B cell (primary cell): ENCODE data around the gene PDLIM7. TPM values are rescaled to one million over a fixed set of nuclear protein-coding genes. Genes with fewer than 3 reads are reported as not detected.
A peak's percentile ranks its signal among the peaks of the same experiment; 100 is the strongest.

Source experiments
- ATAC-seq: fragments of 200-7000 bp; cut with Tn5 transposase; one replicate; pipeline ENCODE4 v1.10.0; 2021; ENCODE audit warnings: low read depth, mild to moderate bottlenecking, moderate number of reproducible peaks, moderate library complexity
- CTCF ChIA-PET: fragments of 350-600 bp; sonication (Branson Sonifier 250); formaldehyde crosslinking; loops from one replicate; lab custom pipeline; 2021; ENCODE audit warnings: antibody characterized with exemption, inconsistent platforms; lab: Charles Lee
- POLR2A ChIA-PET: fragments of 350-600 bp; sonication (Branson Sonifier 250); formaldehyde crosslinking; loops from one replicate; lab custom pipeline; 2021; ENCODE audit warnings: antibody characterized with exemption; lab: Charles Lee
- DNase-seq: peaks from one replicate; pipeline ENCODE4 v3.0.0; 2013
- H2AFZ ChIP-seq: 2 replicates; pipeline ENCODE4 v1.6.1; 2012; ENCODE audit warnings: mild to moderate bottlenecking, low read depth, low read length; ENCODE audit not compliant: insufficient read depth, poor library complexity, severe bottlenecking
- H3K27ac ChIP-seq, 2 donors: 1 replicate in 1 of 2; 2 replicates in 1 of 2; pipeline ENCODE4 v1.5.1; 2012 to 2013; ENCODE audit warnings: low read length in 2 of 2, mild to moderate bottlenecking in 2 of 2, moderate library complexity in 1 of 2
- H3K27me3 ChIP-seq, 4 experiments: fragments of 200-600 bp in 1 of 4; sonication (generic) in 1 of 4; replicated peaks in 1 of 4; 1 replicate in 2 of 4; 2 replicates in 2 of 4; pipeline versions ENCODE4 v1.6.1 to v1.7.0; 2013 to 2016; ENCODE audit warnings: low read length in 3 of 4, mild to moderate bottlenecking in 2 of 4, mixed read lengths in 1 of 4, moderate library complexity in 1 of 4; ENCODE audit not compliant: insufficient read depth in 4 of 4, control insufficient read depth in 3 of 4; ENCODE audit errors: control extremely low read depth in 1 of 4
- H3K36me3 ChIP-seq, 2 experiments: replicated peaks in 1 of 2; 1 replicate in 1 of 2; 2 replicates in 1 of 2; pipeline versions ENCODE4 v1.6.1 to v1.7.1; 2013; ENCODE audit warnings: low read length in 1 of 2; ENCODE audit not compliant: insufficient read depth in 2 of 2, control insufficient read depth in 1 of 2; ENCODE audit errors: control extremely low read depth in 1 of 2, extremely low read depth in 1 of 2
- H3K4me1 ChIP-seq, 2 donors: fragments of 200-600 bp in 1 of 2; sonication (generic) in 1 of 2; 1 replicate in 1 of 2; 2 replicates in 1 of 2; pipeline versions ENCODE4 v1.5.1 to v1.6.1; 2013 to 2017; ENCODE audit warnings: low read length in 2 of 2; ENCODE audit not compliant: control insufficient read depth in 2 of 2, insufficient read depth in 2 of 2
- H3K4me2 ChIP-seq: replicated peaks from 2 replicates; pipeline ENCODE3; 2012; ENCODE audit warnings: mild to moderate bottlenecking, low read depth, low read length; ENCODE audit not compliant: poor library complexity, severe bottlenecking
- H3K4me3 ChIP-seq, 5 experiments: fragments of 200-600 bp in 1 of 5; sonication (generic) in 1 of 5; 1 replicate in 3 of 5; 2 replicates in 2 of 5; pipeline versions ENCODE4 v1.5.1 to v1.7.0; 2011 to 2016; ENCODE audit warnings: low read length in 4 of 5, mild to moderate bottlenecking in 4 of 5, low read depth in 2 of 5, control low read depth in 1 of 5, moderate library complexity in 1 of 5; ENCODE audit not compliant: insufficient read depth in 1 of 5; ENCODE audit errors: control extremely low read depth in 1 of 5, extremely low read depth in 1 of 5
- H3K79me2 ChIP-seq: fragments of 200-600 bp; sonication (generic); one replicate; pipeline ENCODE4 v1.6.0; 2016; ENCODE audit warnings: low read length; ENCODE audit not compliant: control insufficient read depth, insufficient read depth
- H3K9ac ChIP-seq: fragments of 200-600 bp; sonication (generic); 2 replicates; pipeline ENCODE4 v1.6.1; 2017; ENCODE audit warnings: mild to moderate bottlenecking, low read length, moderate library complexity
- H3K9me3 ChIP-seq, 3 donors: one replicate each; pipeline versions ENCODE4 v1.6.1 to v1.7.1; 2013; ENCODE audit warnings: low read length in 2 of 3; ENCODE audit not compliant: control insufficient read depth in 2 of 3, insufficient read depth in 1 of 3; ENCODE audit errors: control extremely low read depth in 1 of 3
- H4K20me1 ChIP-seq: 2 replicates; pipeline ENCODE4 v1.6.0; 2012; ENCODE audit warnings: mild to moderate bottlenecking, low read length; ENCODE audit not compliant: insufficient read depth, control insufficient read depth, poor library complexity, severe bottlenecking
- H3K27ac Mint-ChIP-seq: one replicate; pipeline ENCODE4 v1.8.0; 2021; ENCODE audit warnings: mixed read lengths
- H3K27me3 Mint-ChIP-seq: one replicate; pipeline ENCODE4 v1.8.0; 2021; ENCODE audit warnings: mixed read lengths
- H3K4me1 Mint-ChIP-seq: one replicate; pipeline ENCODE4 v1.8.0; 2021; ENCODE audit warnings: mixed read lengths
- H3K4me3 Mint-ChIP-seq: one replicate; pipeline ENCODE4 v1.8.0; 2021; ENCODE audit warnings: mixed read lengths
- H3K9me3 Mint-ChIP-seq: one replicate; pipeline ENCODE4 v1.8.0; 2022; ENCODE audit warnings: mixed read lengths; ENCODE audit not compliant: insufficient read depth
- EZH2 ChIP-seq: IDR thresholded peaks from 2 replicates; pipeline ENCODE4 v1.6.1; 2012; ENCODE audit warnings: borderline replicate concordance, low read depth, mild to moderate bottlenecking, moderate library complexity, low read length; ENCODE audit not compliant: insufficient read depth, poor library complexity, severe bottlenecking
- WGBS: methylation state at CpG from one replicate; pipeline ENCODE4 v1.1.5; 2013; ENCODE audit warnings: missing lambda C conversion rate; ENCODE audit not compliant: insufficient coverage; 5-methylcytosine and 5-hydroxymethylcytosine counted together
- intact Hi-C: fragments of 100-400 bp; cut with micrococcal nuclease; formaldehyde crosslinking; loops from one replicate; pipeline ENCODE4 v1.10.0; 2022
- polyA plus RNA-seq: library from polyadenylated mRNA; depleted of rRNA; stranded (reverse); fragments of >200 nt; gene quantifications from 2 replicates; pipeline ENCODE4 v1.2.3, GENCODE V29; 2012
- total RNA-seq, 2 donors: library from RNA; stranded (reverse); fragments of 120-200 nt in 1 of 2; gene quantifications; 1 replicate in 1 of 2; 2 replicates in 1 of 2; pipeline versions ENCODE4 v1.2.3 to v1.2.4, GENCODE V29; 2013 to 2022
- TF ChIP-seq, protein P1 (sequence below): fragments of 200-600 bp; IDR thresholded peaks from one replicate; pipeline ENCODE4 v1.8.0; 2022; ENCODE audit warnings: antibody characterized with exemption, mild to moderate bottlenecking

Gene PDLIM7
- total and polyA plus RNA-seq, 2 donors (not counting 1 experiment from before 2014, with no cell fraction given) = 23.9 to 25.8 TPM

- peak overlapping the region; percentile 86 for H3K9ac ChIP-seq
- peaks cover 43 to 62% of the 10 kb centered on the region in 2 donors for H3K4me1 ChIP-seq
- H3K4me2 ChIP-seq = peak overlapping the region; percentile 97
- no peaks in the 10 kb centered on the region for H3K27me3 ChIP-seq
- TF ChIP-seq EZH2 = no peak
- TF ChIP-seq, protein P1, sequence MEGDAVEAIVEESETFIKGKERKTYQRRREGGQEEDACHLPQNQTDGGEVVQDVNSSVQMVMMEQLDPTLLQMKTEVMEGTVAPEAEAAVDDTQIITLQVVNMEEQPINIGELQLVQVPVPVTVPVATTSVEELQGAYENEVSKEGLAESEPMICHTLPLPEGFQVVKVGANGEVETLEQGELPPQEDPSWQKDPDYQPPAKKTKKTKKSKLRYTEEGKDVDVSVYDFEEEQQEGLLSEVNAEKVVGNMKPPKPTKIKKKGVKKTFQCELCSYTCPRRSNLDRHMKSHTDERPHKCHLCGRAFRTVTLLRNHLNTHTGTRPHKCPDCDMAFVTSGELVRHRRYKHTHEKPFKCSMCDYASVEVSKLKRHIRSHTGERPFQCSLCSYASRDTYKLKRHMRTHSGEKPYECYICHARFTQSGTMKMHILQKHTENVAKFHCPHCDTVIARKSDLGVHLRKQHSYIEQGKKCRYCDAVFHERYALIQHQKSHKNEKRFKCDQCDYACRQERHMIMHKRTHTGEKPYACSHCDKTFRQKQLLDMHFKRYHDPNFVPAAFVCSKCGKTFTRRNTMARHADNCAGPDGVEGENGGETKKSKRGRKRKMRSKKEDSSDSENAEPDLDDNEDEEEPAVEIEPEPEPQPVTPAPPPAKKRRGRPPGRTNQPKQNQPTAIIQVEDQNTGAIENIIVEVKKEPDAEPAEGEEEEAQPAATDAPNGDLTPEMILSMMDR = no peak
- peak overlapping the region; percentile 94 for H3K4me3 Mint-ChIP-seq
- H3K27ac Mint-ChIP-seq = peak overlapping the region; percentile 85
- ATAC-seq (no peak), DNase-seq (peak; percentile 61)
- ChIA-PET POLR2A (interaction anchor here (0.7 to 4.1 kb wide), 6 partner anchors 9 to 104 kb away, joined by 3 to 14 read pairs (median 4); partner anchors contain the start of genes GRK6 and PDLIM7), CTCF (interaction anchor here (0.7 to 5.5 kb wide), 11 partner anchors 8 to 118 kb away, joined by 3 to 70 read pairs (median 4); partner anchors contain the start of genes DDX41 and PDLIM7)
- peak overlapping the region in 4 of 5 experiments; percentile 72 to 95 (median 76) for H3K4me3 ChIP-seq
- H3K9me3 Mint-ChIP-seq = no peaks in the 10 kb centered on the region
- H3K9me3 ChIP-seq = no peaks in the 10 kb centered on the region
- H3K79me2 ChIP-seq = peaks cover 39% of the 10 kb centered on the region
- H3K27ac ChIP-seq = peak overlapping the region; percentile 91 to 96
- WGBS = 14% methylated on average over 12 of the region's 17 CpGs
- peaks cover 31% of the 10 kb centered on the region for H4K20me1 ChIP-seq
- peaks cover 0 to 55% of the 10 kb centered on the region in 2 experiments for H3K36me3 ChIP-seq
- H3K4me1 Mint-ChIP-seq = peaks cover 60% of the 10 kb centered on the region
- H2AFZ ChIP-seq = peak overlapping the region; percentile 64
- intact Hi-C loops = loop anchor here (1.0 to 5.0 kb wide), 2 partner anchors 9 to 205 kb away; partner anchors contain the start of genes DDX41, PRELID1 and RAB24
- no peaks in the 10 kb centered on the region for H3K27me3 Mint-ChIP-seq
Observed at GRCh38 chr5:177507596-177508220, 10.3 kb upstream of the PDLIM7 start.

GRCh38 chr5:177507165-177507564 is 9.8 kb upstream of the PDLIM7 start:
- no peak overlapping the region for H3K27ac ChIP-seq
- Mint-ChIP-seq H3K27me3 (no peaks in the 10 kb centered on the region), H3K27ac (peak overlapping the region; percentile 85), H3K4me1 (peaks cover 65% of the 10 kb centered on the region), H3K9me3 (no peaks in the 10 kb centered on the region), H3K4me3 (peak overlapping the region; percentile 94)
- no peaks in the 10 kb centered on the region for H3K27me3 ChIP-seq
- peaks cover 35% of the 10 kb centered on the region for H4K20me1 ChIP-seq
- H3K36me3 ChIP-seq = peaks cover 0 to 52% of the 10 kb centered on the region in 2 experiments
- ATAC-seq (no peak), DNase-seq (no peak)
- peak overlapping the region; percentile 64 for H2AFZ ChIP-seq
- peak overlapping the region; percentile 97 for H3K4me2 ChIP-seq
- POLR2A ChIA-PET = interaction anchor here (0.6 to 4.1 kb wide), 4 partner anchors 9 to 56 kb away, joined by 3 to 14 read pairs (median 4); partner anchors contain the start of gene PDLIM7
- peaks cover 49 to 67% of the 10 kb centered on the region in 2 donors for H3K4me1 ChIP-seq
- peaks cover 35% of the 10 kb centered on the region for H3K79me2 ChIP-seq
- intact Hi-C loops = loop anchor here (5.0 kb wide), 1 partner anchor 205 kb away; the partner anchor contains the start of genes PRELID1 and RAB24
- no peak overlapping the region for H3K4me3 ChIP-seq
- H3K9ac ChIP-seq = peak overlapping the region; percentile 86
- 79% methylated on average over 9 of the region's 9 CpGs for WGBS
- TF ChIP-seq, protein P1 = no peak
- no peak for TF ChIP-seq EZH2
- H3K9me3 ChIP-seq = no peaks in the 10 kb centered on the region
- CTCF ChIA-PET = interaction anchor here (0.9 to 5.5 kb wide), 9 partner anchors 7 to 395 kb away, joined by 3 to 70 read pairs (median 4); partner anchors contain the start of genes B4GALT7, DDX41 and PDLIM7
